Dermis microvascular lymphatic vessel endothelial cell (primary cell): ENCODE measurements around the gene BAD. TPM values are rescaled to one million over a fixed set of nuclear protein-coding genes. Genes with fewer than 3 reads are reported as not detected.
"Not testable (repeated sequence)": the region's sequence is repeated elsewhere in the genome, so short reads cannot be mapped to it uniquely, and the experiment has no call there.

Source experiments
- DNase-seq, 2 donors: peaks; one replicate each; pipeline versions ENCODE4 v3.0.0 to v3.0.0-alpha.2; 2010; ENCODE audit warnings: low read depth in 2 of 2
- total RNA-seq: library from RNA; depleted of rRNA; stranded (reverse); fragments of >200 nt; gene quantifications from 2 replicates; pipeline ENCODE4 v1.2.1, GENCODE V29; 2014

BAD gene
- 65.4 and 65.7 TPM in 2 replicates for total RNA-seq

- peak; percentile 68 to 89 for DNase-seq
Measured at GRCh38 chr11:64284048-64284961, at the start of gene BAD. TSS of gene BAD (minus strand) at chr11:64284665. CDS start at chr11:64284368, 297 bp downstream.

GRCh38 chr11:64333556-64333955, 49.1 kb upstream of the BAD start:
- no peak for DNase-seq

- peak in 1 of 2 donors; percentile 79 for DNase-seq
Measured at GRCh38 chr11:64331569-64332371, 47.3 kb upstream of the BAD start.

- DNase-seq, result no peak
Measured at GRCh38 chr11:64330888-64331287, 46.4 kb upstream of the BAD start.

GRCh38 chr11:64327993-64328392, 43.5 kb upstream of the BAD start:
- DNase-seq, result no peak

- no peak for DNase-seq
Measured at GRCh38 chr11:64327375-64327774, 42.9 kb upstream of the BAD start.

GRCh38 chr11:64324692-64325469, 40.4 kb upstream of the BAD start:
- DNase-seq, result no peak

GRCh38 chr11:64323984-64324383, 39.5 kb upstream of the BAD start:
- DNase-seq, result not testable (repeated sequence)

- DNase-seq, result no peak
Measured at GRCh38 chr11:64323373-64323772, 38.9 kb upstream of the BAD start.

- no peak for DNase-seq
Measured at GRCh38 chr11:64322925-64323260, 38.4 kb upstream of the BAD start.

GRCh38 chr11:64321533-64321932, 37.1 kb upstream of the BAD start:
- DNase-seq, result no peak

GRCh38 chr11:64321026-64321425, 36.6 kb upstream of the BAD start:
- no peak for DNase-seq

- DNase-seq, result no peak
Measured at GRCh38 chr11:64320556-64320955, 36.1 kb upstream of the BAD start.

- no peak for DNase-seq
Measured at GRCh38 chr11:64318766-64319761, 34.6 kb upstream of the BAD start.

GRCh38 chr11:64317961-64318765, 33.7 kb upstream of the BAD start, which contains the start of gene PRDX5:
TSS of gene PRDX5 (plus strand) at chr11:64318121. CDS start at chr11:64318216, 95 bp downstream.
- peak; percentile 92 to 96 for DNase-seq

- peak; percentile 97 to 99 for DNase-seq
Measured at GRCh38 chr11:64317325-64317960, 33.0 kb upstream of the BAD start, which contains the start of gene TRMT112. TSS of gene TRMT112 (minus strand) at chr11:64317559. CDS start at chr11:64317526, 33 bp downstream.

GRCh38 chr11:64316672-64317324, 32.3 kb upstream of the BAD start:
- DNase-seq, result peak; percentile 34 to 48
